Right atrium auricular region (tissue), 2 donors: ENCODE measurements around the gene ADORA2B. TPM values are rescaled to one million over a fixed set of nuclear protein-coding genes. Genes with fewer than 3 reads are reported as not detected.

Experiments used
- DNase-seq: peaks from one replicate; pipeline ENCODE4 v3.0.0-alpha.2; 2019; ENCODE audit warnings: low spot score
- H3K27ac ChIP-seq, 2 donors: fragments of 200-600 bp; sonication (generic); 1 replicate in 1 of 2; 2 replicates in 1 of 2; pipeline ENCODE4 v1.5.1; 2016 to 2019
- H3K27me3 ChIP-seq, 2 donors: fragments of 200-600 bp; sonication (generic); one replicate each; pipeline versions ENCODE4 v1.5.1 to v1.6.0; 2017 to 2019
- H3K36me3 ChIP-seq: fragments of 200-600 bp; sonication (generic); one replicate; pipeline ENCODE4 v1.5.1; 2016
- H3K4me1 ChIP-seq, 2 donors: fragments of 200-600 bp; sonication (generic); one replicate each; pipeline versions ENCODE4 v1.5.1 to v1.6.0; 2017 to 2019
- H3K4me3 ChIP-seq, 2 donors: fragments of 200-600 bp; sonication (generic); 1 replicate in 1 of 2; 2 replicates in 1 of 2; pipeline ENCODE4 v1.5.1; 2017 to 2019; ENCODE audit warnings: mild to moderate bottlenecking in 1 of 2, moderate library complexity in 1 of 2
- H3K9me3 ChIP-seq, 2 donors: fragments of 200-600 bp; sonication (generic); one replicate each; pipeline ENCODE4 v1.5.1; 2019
- CTCF ChIP-seq, 2 donors: fragments of 200-600 bp; sonication (generic); IDR thresholded peaks; one replicate each; pipeline ENCODE4 v1.5.1; 2019; ENCODE audit warnings: antibody characterized with exemption in 2 of 2
- total RNA-seq, 2 donors: library from RNA; depleted of rRNA; stranded (reverse); fragments of >200 nt; gene quantifications; one replicate each; pipeline ENCODE4 v1.1.0, GENCODE V29; 2016

ADORA2B gene
- total RNA-seq, 2 donors from 2014 or later, result 0.59 to 1.0 TPM

GRCh38 chr17:15952048-15952532, 7.2 kb downstream of the ADORA2B start:
- Histone ChIP-seq H3K36me3 (no peaks in the 10 kb centered on the region), H3K27ac (no peak overlapping the region), H3K27me3 (no peaks in the 10 kb centered on the region), H3K9me3 (no peaks in the 10 kb centered on the region), H3K4me1 (peaks cover 0 to 6% of the 10 kb centered on the region in 2 donors), H3K4me3 (no peak overlapping the region)
- no peak for DNase-seq
- TF ChIP-seq CTCF (IDR thresholded peaks at IDR 0.05), result no peak

GRCh38 chr17:15952916-15953790, 8.2 kb downstream of the ADORA2B start:
- TF ChIP-seq CTCF (IDR thresholded peaks at IDR 0.05), result no peak
- no peaks in the 10 kb centered on the region for H3K27me3 ChIP-seq
- no peaks in the 10 kb centered on the region for H3K9me3 ChIP-seq
- H3K27ac ChIP-seq, result no peak overlapping the region
- H3K4me3 ChIP-seq, result no peak overlapping the region
- no peaks in the 10 kb centered on the region for H3K4me1 ChIP-seq
- H3K36me3 ChIP-seq, result no peaks in the 10 kb centered on the region
- DNase-seq, result no peak

- no peak for DNase-seq
- H3K4me3 ChIP-seq, result no peak overlapping the region
- no peaks in the 10 kb centered on the region for H3K9me3 ChIP-seq
- TF ChIP-seq CTCF (IDR thresholded peaks at IDR 0.05), result no peak
- peaks cover 0 to 3% of the 10 kb centered on the region in 2 donors for H3K4me1 ChIP-seq
- H3K27me3 ChIP-seq, result no peaks in the 10 kb centered on the region
- H3K27ac ChIP-seq, result no peak overlapping the region
- H3K36me3 ChIP-seq, result no peaks in the 10 kb centered on the region
Observed at GRCh38 chr17:15954222-15954621, 9.3 kb downstream of the ADORA2B start.

- Histone ChIP-seq H3K4me3 (no peak overlapping the region), H3K36me3 (no peaks in the 10 kb centered on the region), H3K27me3 (no peaks in the 10 kb centered on the region), H3K27ac (no peak overlapping the region), H3K9me3 (no peaks in the 10 kb centered on the region), H3K4me1 (peaks cover 0 to 3% of the 10 kb centered on the region in 2 donors)
- DNase-seq, result no peak
- no peak for TF ChIP-seq CTCF (IDR thresholded peaks at IDR 0.05)
Observed at GRCh38 chr17:15955793-15956541, 11.0 kb downstream of the ADORA2B start.

- no peak for TF ChIP-seq CTCF (IDR thresholded peaks at IDR 0.05)
- Histone ChIP-seq H3K9me3 (no peaks in the 10 kb centered on the region), H3K36me3 (no peaks in the 10 kb centered on the region), H3K27me3 (no peaks in the 10 kb centered on the region), H3K27ac (no peak overlapping the region), H3K4me3 (no peak overlapping the region), H3K4me1 (peaks cover 0 to 3% of the 10 kb centered on the region in 2 donors)
- DNase-seq, result no peak
Observed at GRCh38 chr17:15957206-15957605, 12.3 kb downstream of the ADORA2B start.
